HCT116 (cell line): ENCODE data around the gene LRRN4CL. TPM values are rescaled to one million over a fixed set of nuclear protein-coding genes. Genes with fewer than 3 reads are reported as not detected.
"Not testable (repeated sequence)": the region's sequence is repeated elsewhere in the genome, so short reads cannot be mapped to it uniquely, and the experiment has no call there.

Experiments
- ATAC-seq: fragments of 200-7000 bp; cut with Tn5 transposase; 2 replicates; pipeline ENCODE4 v1.9.1; 2020; ENCODE audit warnings: mild to moderate bottlenecking, moderate library complexity
- BruUV-seq: library from RNA; stranded (reverse); fragments of 400-500 nt; replicated peaks from 2 replicates; lab custom pipeline; 2021; lab: Mats Ljungman, UMichigan
- CTCF ChIA-PET: fragments of 300-600 bp; sonication (Branson Sonifier 250); formaldehyde crosslinking; loops from one replicate; lab custom pipeline; 2021; ENCODE audit warnings: antibody characterized with exemption; lab: Charles Lee
- POLR2A ChIA-PET: fragments of 300-600, 350-600 bp; sonication (Branson Sonifier 250); formaldehyde crosslinking; loops from one replicate; lab custom pipeline; 2021; ENCODE audit warnings: antibody characterized with exemption; lab: Charles Lee
- RAD21 ChIA-PET, 2 experiments: fragments of 300-600 bp; sonication (Branson Sonifier 250); formaldehyde crosslinking; loops; one replicate each; lab custom pipeline; 2023; ENCODE audit warnings: low total read pairs in 2 of 2; ENCODE audit not compliant: uncharacterized antibody in 2 of 2, unreplicated experiment in 2 of 2, low non-redundant PET in 1 of 2; lab: Charles Lee
- DNase-seq: peaks from one replicate; pipeline ENCODE4 v3.0.0-alpha.2; 2010; ENCODE audit warnings: low read depth, low spot score
- H2AFZ ChIP-seq: fragments of 200-600 bp; shearing (Covaris generic), sonication (generic); 2 replicates; pipeline ENCODE4 v1.6.1; 2017; ENCODE audit warnings: low read depth, mixed run types, mixed read lengths, antibody characterized with exemption, low read length; ENCODE audit not compliant: poor library complexity, severe bottlenecking
- H3K27ac ChIP-seq: 2 replicates; pipeline ENCODE4 v1.5.1; 2012; ENCODE audit warnings: low read depth, low read length
- H3K27me3 ChIP-seq: fragments of 200-600 bp; sonication (generic); 2 replicates; pipeline ENCODE4 v1.6.1; 2016; ENCODE audit warnings: mixed run types, low read length, mixed read lengths; ENCODE audit not compliant: insufficient read depth
- H3K36me3 ChIP-seq, 2 experiments: fragments of 200-500 bp in 1 of 2; fragments of 200-600 bp in 1 of 2; sonication (Bioruptor generic) in 1 of 2; sonication (generic) in 1 of 2; 2 replicates each; pipeline versions ENCODE4 v1.5.1 to v1.6.1; 2014 to 2016; ENCODE audit warnings: low read length in 2 of 2, inconsistent platforms in 1 of 2, mixed read lengths in 1 of 2, mixed run types in 1 of 2; ENCODE audit not compliant: insufficient read depth in 2 of 2, control insufficient read depth in 1 of 2
- H3K4me1 ChIP-seq, 2 experiments: fragments of 200-600 bp in 1 of 2; sonication (generic) in 1 of 2; 2 replicates each; pipeline versions ENCODE4 v1.5.1 to v1.6.1; 2012 to 2017; ENCODE audit warnings: low read length in 2 of 2, inconsistent platforms in 1 of 2, mild to moderate bottlenecking in 1 of 2, mixed read lengths in 1 of 2, mixed run types in 1 of 2, moderate library complexity in 1 of 2; ENCODE audit not compliant: insufficient read depth in 2 of 2, control insufficient read depth in 1 of 2
- H3K4me2 ChIP-seq: fragments of 200-600 bp; sonication (generic); 2 replicates; pipeline ENCODE4 v1.6.1; 2017; ENCODE audit warnings: mixed run types, low read length, mixed read lengths
- H3K4me3 ChIP-seq, 2 experiments: fragments of 200-600 bp in 1 of 2; sonication (generic) in 1 of 2; replicated peaks in 1 of 2; 2 replicates each; pipeline ENCODE4 v1.5.1; 2011 to 2016; ENCODE audit warnings: low read length in 2 of 2, control low read depth in 1 of 2, low read depth in 1 of 2, mild to moderate bottlenecking in 1 of 2, mixed read lengths in 1 of 2, mixed run types in 1 of 2
- H3K79me2 ChIP-seq: fragments of 200-600 bp; sonication (generic); 2 replicates; pipeline ENCODE4 v1.6.1; 2017; ENCODE audit warnings: mild to moderate bottlenecking, mixed run types, low read length, moderate library complexity, mixed read lengths; ENCODE audit not compliant: insufficient read depth
- H3K9ac ChIP-seq: fragments of 200-600 bp; sonication (generic); 2 replicates; pipeline ENCODE4 v1.6.1; 2016; ENCODE audit warnings: low read length, mixed read lengths
- H3K9me2 ChIP-seq: fragments of 200-600 bp; sonication (generic), shearing (Covaris generic); 2 replicates; pipeline ENCODE4 v1.6.1; 2017; ENCODE audit warnings: mixed run types, mild to moderate bottlenecking, moderate library complexity; ENCODE audit not compliant: insufficient read depth
- H3K9me3 ChIP-seq, 2 experiments: fragments of 200-500 bp in 1 of 2; fragments of 200-600 bp in 1 of 2; sonication (Bioruptor generic) in 1 of 2; sonication (generic) in 1 of 2; 2 replicates each; pipeline ENCODE4 v1.6.1; 2014 to 2017; ENCODE audit warnings: low read length in 2 of 2, mixed read lengths in 2 of 2, inconsistent platforms in 1 of 2, low read depth in 1 of 2, mild to moderate bottlenecking in 1 of 2, mixed run types in 1 of 2, moderate library complexity in 1 of 2; ENCODE audit not compliant: control insufficient read depth in 1 of 2, insufficient read depth in 1 of 2
- H4K20me1 ChIP-seq: fragments of 200-600 bp; sonication (generic), shearing (Covaris generic); 2 replicates; pipeline ENCODE4 v1.6.1; 2017; ENCODE audit warnings: mixed run types, mild to moderate bottlenecking, moderate library complexity; ENCODE audit not compliant: insufficient read depth
- ATF3 ChIP-seq: IDR thresholded peaks from 2 replicates; pipeline ENCODE4 v1.6.1; 2012
- EGR1 ChIP-seq: IDR thresholded peaks from 2 replicates; pipeline ENCODE4 v1.6.1; 2012; ENCODE audit warnings: low read depth
- YY1 ChIP-seq: IDR thresholded peaks from 2 replicates; pipeline ENCODE4 v1.6.1; 2011; ENCODE audit warnings: low read length, low read depth, moderate library complexity, mild to moderate bottlenecking; ENCODE audit not compliant: insufficient replicate concordance; ENCODE audit errors: extremely low read depth
- ZNF274 ChIP-seq: fragments of 200-500 bp; sonication (Bioruptor generic); IDR thresholded peaks from 2 replicates; pipeline ENCODE4 v1.6.1; 2014; ENCODE audit warnings: mild to moderate bottlenecking, low read depth, low read length, inconsistent platforms
- intact Hi-C: fragments of 100-400 bp; cut with micrococcal nuclease; formaldehyde crosslinking; loops from 2 replicates; pipeline ENCODE4 v1.10.0; 2022
- total RNA-seq: library from RNA; stranded (reverse); gene quantifications from one replicate; pipeline ENCODE4 v1.2.1, GENCODE V29; 2021; ENCODE audit not compliant: unreplicated experiment

LRRN4CL gene
- total RNA-seq, 1 experiment from 2014 or later, result 0.71 TPM

- TF ChIP-seq YY1 (no peak), ATF3 (no peak)
Measured at GRCh38 chr11:62654297-62654696, 35.0 kb downstream of the LRRN4CL start (continued).

GRCh38 chr11:62652161-62653006 lies 36.9 kb downstream of the LRRN4CL start:
- DNase-seq (no peak), ATAC-seq (no peak)
- Histone ChIP-seq H2AFZ (no peak overlapping the region), H3K27me3 (no peaks in the 10 kb centered on the region), H3K9ac (peak overlapping the region; percentile 96), H3K4me3 (peak overlapping the region; percentile 96 to 98), H3K9me3 (no peaks in the 10 kb centered on the region), H3K4me1 (peaks cover 7 to 24% of the 10 kb centered on the region in 2 experiments), H3K9me2 (no peaks in the 10 kb centered on the region)
- intact Hi-C loops, result loop anchor here (5.0 kb wide), 1 partner anchor 60 kb away; the partner anchor contains the start of gene TUT1
- POLR2A ChIA-PET, result interaction anchor here (0.7 to 14.1 kb wide), 6 partner anchors 13 to 78 kb away, joined by 3 to 195 read pairs (median 10); partner anchors contain the start of genes B3GAT3, C11orf98, CSKMT and LBHD1
- BruUV-seq, result TSS peak; percentile 69
- TF ChIP-seq EGR1, result no peak
- no peak for TF ChIP-seq ZNF274
- TF ChIP-seq, all 23 proteins: peak for 0
- ChIA-PET CTCF (interaction anchor here (1.0 kb wide), 1 partner anchor 12 kb away, joined by 6 read pairs; the partner anchor contains the start of genes C11orf98 and CSKMT), RAD21 (interaction anchor here in 1 of 2 experiments (1.0 kb wide), 1 partner anchor 13 kb away, joined by 6 read pairs; the partner anchor contains the start of genes C11orf98 and CSKMT)
- Histone ChIP-seq H3K4me2 (peak overlapping the region; percentile 80), H4K20me1 (no peaks in the 10 kb centered on the region), H3K27ac (peak overlapping the region; percentile 84), H3K79me2 (peaks cover 33% of the 10 kb centered on the region), H3K36me3 (peaks cover 8% of the 10 kb centered on the region in 2 experiments; a peak in 3 of 4 replicates)

GRCh38 chr11:62650283-62650682 lies 39.0 kb downstream of the LRRN4CL start:
- intact Hi-C loops, result loop anchor here (5.0 kb wide), 1 partner anchor 58 kb away; the partner anchor contains the start of gene TUT1
- RAD21 ChIA-PET, H3K9me2 ChIP-seq: not testable (repeated sequence)

More at GRCh38 chr11:62650283-62650682, 39.0 kb downstream of the LRRN4CL start:
- H2AFZ ChIP-seq, H3K4me2 ChIP-seq, BruUV-seq, H3K36me3 ChIP-seq, H3K27ac ChIP-seq, H3K9ac ChIP-seq, CTCF ChIA-PET, ATAC-seq, DNase-seq, H3K27me3 ChIP-seq, H4K20me1 ChIP-seq, H3K4me3 ChIP-seq, H3K9me3 ChIP-seq: not testable (repeated sequence)
- Histone ChIP-seq H3K79me2 (peaks cover 44% of the 10 kb centered on the region), H3K4me1 (peaks cover 9 to 34% of the 10 kb centered on the region in 2 experiments)
- POLR2A ChIA-PET, result interaction anchor here (0.9 to 14.1 kb wide), 2 partner anchors 9 to 15 kb away, joined by 3 to 195 read pairs; partner anchors contain the start of genes C11orf98 and CSKMT
